PC-3 (cell line): Measurements from ENCODE around the gene KCTD6.

Experiments
- EZH2 ChIP-seq: fragments of 300-600 bp; sonication (generic); IDR thresholded peaks from one replicate; pipeline ENCODE4 v1.6.1; 2017; ENCODE audit warnings: antibody characterized with exemption, mild to moderate bottlenecking, low read length; ENCODE audit not compliant: unreplicated experiment
- EZH2phosphoT487 ChIP-seq: fragments of 300-600 bp; sonication (generic); IDR thresholded peaks from 2 replicates; pipeline ENCODE4 v1.6.1; 2018; ENCODE audit warnings: mild to moderate bottlenecking, antibody characterized with exemption, low read length, borderline replicate concordance
- TF ChIP-seq, protein P1 (sequence below): fragments of 300-600 bp; sonication (generic); conservative IDR thresholded peaks from 2 replicates; pipeline ENCODE4 v1.5.1; 2017; ENCODE audit warnings: antibody characterized with exemption, low read depth, mild to moderate bottlenecking, low read length

DNA sequence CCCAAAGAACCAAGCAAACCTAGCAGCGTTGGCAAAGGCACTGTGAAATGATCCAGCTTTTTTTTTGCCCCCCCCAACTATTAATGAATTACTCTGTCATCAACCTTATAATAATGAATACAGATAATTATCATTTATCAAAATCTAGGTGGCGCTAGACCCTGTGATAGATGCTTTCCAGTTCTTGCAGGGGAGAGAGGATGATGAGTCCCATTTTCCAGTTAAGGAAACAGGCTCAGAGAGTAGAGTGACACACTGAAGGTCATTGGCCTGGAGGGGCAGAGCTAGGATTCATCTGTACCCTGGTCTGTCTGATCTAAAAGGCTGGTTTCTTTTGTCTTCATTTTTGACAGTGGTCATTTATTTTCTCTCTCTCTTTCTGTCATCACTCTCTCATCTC is 40.1 kb downstream of the KCTD6 start:
- TF ChIP-seq, protein P1, sequence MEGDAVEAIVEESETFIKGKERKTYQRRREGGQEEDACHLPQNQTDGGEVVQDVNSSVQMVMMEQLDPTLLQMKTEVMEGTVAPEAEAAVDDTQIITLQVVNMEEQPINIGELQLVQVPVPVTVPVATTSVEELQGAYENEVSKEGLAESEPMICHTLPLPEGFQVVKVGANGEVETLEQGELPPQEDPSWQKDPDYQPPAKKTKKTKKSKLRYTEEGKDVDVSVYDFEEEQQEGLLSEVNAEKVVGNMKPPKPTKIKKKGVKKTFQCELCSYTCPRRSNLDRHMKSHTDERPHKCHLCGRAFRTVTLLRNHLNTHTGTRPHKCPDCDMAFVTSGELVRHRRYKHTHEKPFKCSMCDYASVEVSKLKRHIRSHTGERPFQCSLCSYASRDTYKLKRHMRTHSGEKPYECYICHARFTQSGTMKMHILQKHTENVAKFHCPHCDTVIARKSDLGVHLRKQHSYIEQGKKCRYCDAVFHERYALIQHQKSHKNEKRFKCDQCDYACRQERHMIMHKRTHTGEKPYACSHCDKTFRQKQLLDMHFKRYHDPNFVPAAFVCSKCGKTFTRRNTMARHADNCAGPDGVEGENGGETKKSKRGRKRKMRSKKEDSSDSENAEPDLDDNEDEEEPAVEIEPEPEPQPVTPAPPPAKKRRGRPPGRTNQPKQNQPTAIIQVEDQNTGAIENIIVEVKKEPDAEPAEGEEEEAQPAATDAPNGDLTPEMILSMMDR: peak; percentile 73
- no peak for TF ChIP-seq EZH2
- no peak for TF ChIP-seq EZH2phosphoT487
